ENCODE results near the gene NEK9.
"Not testable (repeated sequence)": the region's sequence is repeated elsewhere in the genome, so short reads cannot be mapped to it uniquely, and the experiment has no call there.

Gene NEK9

DNA sequence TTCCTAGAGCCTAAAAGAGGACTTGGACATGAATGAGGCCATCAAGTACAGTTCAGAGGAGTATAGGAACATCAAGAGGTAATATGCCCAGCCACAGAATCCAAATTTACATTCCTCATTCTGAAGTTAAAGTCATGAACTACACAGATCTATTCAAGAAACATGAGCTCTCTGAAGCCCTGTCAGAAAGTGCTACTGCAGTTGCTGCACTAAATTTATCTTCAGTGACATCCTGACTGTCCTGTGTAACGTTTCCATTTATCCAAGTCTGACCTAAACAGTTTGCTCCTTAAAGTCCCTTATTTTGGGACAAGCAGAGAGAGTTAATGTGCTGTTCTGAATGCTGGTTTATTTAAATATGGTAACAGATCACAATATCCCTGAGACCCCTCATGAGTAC lies 28.2 kb downstream of the NEK9 start:
- no peak for FAIRE-seq

DNA sequence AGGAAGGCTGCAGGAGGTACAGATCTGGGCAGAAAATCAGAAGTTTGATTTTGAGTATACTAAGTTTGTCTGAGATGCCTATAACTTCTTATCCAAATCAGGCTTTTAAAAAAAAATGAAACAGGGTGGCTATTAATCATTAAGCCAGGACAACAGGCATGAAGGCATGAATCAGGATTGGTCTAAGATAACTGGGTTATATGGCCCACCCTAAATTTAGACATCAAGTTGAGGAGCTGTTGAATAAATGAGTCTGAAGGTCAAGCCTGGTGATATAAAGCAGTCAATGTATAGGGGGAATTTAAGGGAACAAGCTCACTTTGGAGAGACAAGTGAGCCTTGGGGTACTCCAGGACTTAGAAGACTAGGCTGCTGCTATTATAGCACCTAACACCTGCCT lies 28.6 kb downstream of the NEK9 start:
- no peak for FAIRE-seq

DNA sequence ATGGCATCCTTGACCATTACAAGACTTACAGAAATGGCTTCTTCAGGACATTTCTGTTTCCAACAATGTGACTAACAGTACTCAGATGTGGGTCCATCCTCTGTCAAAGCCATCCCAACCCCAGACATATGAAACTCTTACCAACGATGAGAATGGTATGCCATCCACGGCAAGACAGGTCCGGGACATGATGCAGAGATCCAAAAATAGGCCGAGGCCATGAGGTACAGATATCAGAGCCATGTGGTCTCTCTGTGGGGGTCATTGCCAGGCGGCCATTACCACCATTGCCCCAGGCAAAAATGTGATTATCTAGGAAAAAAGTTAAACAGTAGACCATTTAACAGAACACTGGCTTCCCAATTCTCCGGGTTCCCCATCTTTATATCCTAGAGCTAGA lies 29.9 kb downstream of the NEK9 start:
- no peak for FAIRE-seq

DNA sequence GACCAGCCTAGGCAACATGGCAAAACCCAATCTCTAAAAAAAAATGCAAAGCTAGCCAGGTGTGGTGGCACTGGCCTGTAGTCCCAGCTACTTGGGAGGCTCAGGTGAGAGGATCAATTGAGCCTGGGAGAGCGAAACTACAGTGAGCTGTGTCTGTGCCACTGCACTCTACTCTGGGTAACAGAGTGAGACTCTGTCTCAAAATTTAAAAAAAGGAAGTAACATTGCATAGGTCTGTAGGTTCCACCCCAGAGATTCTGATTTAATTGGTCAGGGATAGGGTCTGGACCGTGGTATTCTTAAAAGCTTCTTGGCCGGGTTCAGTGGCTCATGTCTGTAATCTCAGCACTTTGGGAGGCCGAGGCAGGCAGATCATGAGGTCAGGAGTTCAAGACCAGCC lies 31.2 kb downstream of the NEK9 start:
- no peak for FAIRE-seq

DNA sequence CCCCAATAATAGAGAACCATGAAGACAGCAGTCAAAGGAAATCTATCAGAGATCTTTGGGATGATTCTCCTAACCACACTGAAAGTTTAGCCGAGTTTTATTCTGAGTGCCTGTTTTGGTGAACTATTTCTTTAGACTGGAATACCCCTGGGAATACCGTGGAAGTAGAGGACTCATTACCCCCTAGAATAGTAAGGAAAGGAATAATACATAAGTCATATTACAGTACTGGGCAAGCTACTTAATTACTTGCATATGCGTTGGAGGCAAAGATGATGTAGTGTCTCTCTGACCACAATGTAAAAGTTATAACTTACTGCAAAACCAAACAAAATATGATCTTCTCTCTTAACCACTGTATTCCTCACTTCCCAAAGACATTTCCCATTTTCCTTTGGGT lies 32.0 kb downstream of the NEK9 start:
- no peak for FAIRE-seq

DNA sequence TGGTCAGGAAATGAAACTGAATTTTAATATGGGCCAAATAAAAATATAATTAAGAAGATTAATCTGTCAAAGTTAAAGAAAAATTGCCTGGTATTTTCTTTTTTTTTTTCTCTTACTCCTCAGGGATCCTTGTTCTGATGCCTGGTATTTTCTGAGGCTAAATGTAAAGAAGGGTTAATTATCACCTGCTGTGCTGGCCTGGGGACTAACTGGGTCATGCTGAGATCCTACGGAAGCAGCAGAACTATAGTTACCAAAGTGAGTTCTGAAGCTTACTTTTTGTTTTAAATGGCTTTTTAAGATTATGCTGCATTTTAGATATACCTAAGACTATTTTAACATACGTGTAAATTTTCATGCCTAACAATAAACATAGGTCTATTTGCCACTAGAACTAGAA lies 34.1 kb downstream of the NEK9 start:
- FAIRE-seq = no peak

DNA sequence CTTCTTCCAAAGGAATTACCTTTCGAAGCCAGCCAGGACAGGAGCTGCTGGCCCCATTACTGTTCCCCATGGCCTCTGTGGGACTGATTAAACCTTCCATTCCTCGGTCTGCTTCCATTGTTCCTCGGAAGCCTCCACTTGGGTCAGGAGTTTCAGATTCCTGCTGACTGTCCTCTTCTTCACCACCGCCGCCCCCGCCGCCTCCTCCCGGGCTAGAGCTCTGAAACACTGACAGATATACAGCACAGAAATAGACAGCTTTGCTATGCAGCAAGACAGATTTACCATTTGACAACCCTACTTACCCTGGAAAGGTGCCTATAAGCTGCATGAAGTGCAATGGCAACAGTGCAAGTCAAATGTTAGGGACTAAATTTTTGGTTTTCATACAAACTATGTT lies 35.6 kb downstream of the NEK9 start:
- no peak for FAIRE-seq

DNA sequence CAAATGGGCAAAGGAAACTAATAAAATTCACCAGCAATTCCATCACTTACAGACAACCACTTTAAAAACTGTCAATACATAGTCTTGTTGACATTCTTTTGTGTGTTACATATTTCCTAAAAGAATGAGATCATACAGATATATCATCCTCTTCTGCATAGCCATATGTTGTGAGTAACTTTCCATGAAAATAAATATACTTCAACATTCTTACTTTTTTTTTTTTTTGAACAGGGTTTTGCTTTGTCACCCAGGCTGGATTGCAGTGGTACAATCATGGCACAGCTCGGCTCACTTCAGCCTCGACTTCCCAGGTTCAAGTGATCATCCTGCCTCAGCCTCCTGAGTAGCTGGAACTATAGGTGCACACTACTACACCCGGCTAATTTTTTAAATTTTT lies 36.5 kb downstream of the NEK9 start:
- no peak for FAIRE-seq

DNA sequence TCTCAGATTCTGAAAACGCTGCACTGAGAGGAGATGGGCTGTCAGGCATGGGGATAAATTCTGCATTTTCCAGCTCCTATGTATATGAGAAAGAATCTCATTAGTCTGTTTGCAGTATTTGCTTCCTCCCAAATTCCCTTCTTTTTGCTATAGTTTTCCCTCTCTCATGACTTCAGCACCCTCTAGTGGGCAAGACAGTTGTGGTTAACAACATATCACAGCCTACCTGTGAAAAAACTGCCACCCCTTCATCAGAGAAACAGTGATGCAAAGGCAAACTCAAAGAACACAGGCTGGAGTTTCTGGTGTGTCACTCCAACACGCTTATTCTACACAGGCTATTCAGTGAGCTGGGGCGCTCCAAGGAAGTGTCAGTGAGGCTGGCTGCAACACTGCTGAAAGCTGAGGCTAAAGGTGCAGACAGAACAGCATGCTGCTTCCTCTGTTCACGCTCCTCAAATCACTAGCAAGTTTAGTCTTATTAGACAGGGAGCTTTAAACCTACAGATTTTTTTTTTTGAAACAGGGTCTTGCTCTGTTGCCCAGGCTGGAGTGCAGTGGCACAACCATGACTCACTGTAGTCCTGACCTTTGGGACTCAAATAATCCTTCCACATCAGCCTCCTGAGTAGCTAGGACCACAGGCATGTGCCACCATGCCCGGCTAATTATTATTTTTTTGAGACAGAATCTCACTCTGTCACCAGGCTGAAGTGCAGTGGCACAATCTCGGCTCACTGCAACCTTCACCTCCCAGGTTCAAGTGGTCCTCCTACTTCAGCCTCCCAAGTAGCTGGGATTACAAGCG lies 38.1 kb downstream of the NEK9 start:
- FAIRE-seq = peak; percentile 92

DNA sequence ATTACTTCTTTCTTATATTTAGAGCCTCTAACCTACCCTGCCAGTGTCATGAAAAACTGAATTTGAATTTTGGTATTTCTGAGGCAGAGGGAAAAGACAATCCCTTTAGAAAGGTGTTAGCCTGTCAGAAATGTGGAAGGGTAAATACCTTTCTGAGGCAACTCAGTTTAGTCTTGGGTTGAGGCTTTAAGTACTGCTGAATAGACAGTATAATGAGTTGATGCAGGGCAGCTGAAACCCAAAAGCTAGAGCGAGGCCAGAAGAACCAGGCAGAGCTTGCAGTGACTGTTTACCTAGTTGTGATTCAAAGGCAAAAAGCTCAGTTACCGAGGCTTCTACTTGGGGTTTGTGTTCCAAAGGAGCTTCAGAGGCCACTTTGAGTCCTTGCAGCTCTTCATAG lies 38.7 kb downstream of the NEK9 start:
- FAIRE-seq = no peak

DNA sequence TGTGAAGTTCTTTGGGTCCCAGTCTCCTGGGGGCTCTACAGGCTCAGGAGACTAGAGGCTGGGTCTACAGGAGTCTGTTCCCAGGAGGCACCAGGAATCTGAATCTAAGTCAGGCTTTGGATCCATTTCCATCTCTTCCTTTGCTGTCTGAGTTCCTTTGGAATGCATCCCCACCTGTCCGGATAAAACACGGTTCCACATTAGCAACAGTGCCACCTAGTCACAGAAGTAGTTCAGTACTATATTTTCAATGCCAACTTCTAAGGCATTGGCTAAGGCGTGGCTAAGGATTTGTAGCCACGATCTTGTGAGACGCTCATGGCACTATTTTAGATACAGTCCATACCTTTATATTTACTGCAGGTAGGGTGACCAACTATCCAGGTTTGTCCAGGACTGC lies 42.3 kb downstream of the NEK9 start:
- no peak for FAIRE-seq

DNA sequence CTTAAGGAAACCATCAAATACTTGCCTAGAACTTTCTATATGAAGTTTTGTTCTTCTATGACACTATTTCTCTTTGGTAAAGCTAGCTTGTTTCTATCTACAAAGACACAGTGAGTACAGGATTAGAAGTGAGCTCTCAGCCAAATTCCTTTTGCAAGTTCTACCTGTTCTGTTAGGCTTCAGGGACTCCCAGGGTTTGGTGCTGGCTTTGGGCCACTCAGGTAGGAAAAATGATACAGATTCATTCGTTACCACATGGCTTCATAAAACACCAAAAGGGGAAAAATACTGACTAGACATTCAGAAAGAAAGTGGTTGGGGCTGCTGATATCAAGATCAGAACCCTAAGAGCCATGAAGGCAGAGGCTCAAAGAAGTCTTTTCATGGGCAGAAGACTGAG lies 43.6 kb downstream of the NEK9 start:
- FAIRE-seq = no peak

DNA sequence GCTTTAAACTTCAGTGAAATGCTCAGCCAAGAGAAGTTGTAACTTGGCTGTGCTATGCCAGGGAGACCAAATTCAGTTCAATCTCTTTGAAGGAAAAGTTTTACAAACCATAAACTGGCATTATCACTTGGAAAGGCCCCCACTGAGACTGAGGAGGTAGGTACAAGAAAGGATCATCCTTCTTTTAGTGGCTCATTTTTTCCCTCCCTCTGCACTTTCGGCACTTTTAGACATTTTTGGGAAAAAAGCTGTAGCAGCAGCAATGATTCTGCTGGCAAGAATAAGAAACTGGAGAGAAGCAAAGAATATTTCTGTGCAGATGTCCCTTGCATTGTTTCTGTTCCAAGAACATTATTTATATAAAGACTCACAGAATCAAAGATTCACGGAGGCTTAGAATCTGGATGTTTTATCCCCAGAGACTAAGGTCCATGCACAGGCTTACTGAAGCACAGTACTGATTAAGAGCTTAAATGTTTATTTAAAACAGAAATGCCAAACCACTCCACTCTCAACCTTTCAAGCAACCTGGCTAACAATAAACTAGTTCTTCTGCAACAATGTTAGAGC lies 45.1 kb downstream of the NEK9 start:
- FAIRE-seq = no peak

DNA sequence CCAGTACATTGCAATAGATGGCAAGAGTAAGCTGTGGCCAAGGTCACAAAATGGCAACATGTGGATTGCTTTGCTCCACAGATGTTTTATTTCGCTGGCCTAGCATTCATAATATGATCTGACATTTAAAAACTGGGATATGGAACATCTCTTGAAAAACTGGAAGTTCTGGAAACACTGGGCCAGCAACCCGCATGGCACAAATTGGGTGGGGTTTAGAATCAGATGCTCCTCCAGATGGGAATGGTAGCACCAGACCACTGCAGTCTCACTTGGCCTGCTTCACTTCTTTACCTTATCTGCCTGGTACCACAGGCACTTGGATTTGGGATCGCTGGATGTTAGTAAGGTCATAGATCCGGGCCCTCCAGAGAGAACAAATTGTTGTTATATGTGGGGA lies 47.3 kb downstream of the NEK9 start:
- no peak for FAIRE-seq

DNA sequence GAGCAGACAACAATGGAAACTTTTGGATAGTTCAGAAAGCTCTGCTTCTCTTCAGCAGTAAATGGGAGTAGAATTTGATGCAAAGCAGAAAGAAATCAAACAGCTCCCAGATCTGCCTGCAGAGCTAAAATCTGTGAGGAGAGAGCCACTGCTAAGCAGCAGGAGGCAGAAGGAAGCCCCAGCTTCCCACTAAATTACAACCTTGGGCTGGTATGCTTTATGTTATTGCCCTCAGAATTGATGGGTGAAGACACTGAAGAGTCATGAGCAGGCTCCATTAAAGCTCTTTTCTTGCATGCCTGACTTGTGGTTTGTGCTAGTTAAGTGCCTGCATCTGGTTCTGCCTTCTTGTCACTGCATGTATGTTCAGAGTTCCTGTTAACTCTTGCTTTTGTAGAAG lies 49.1 kb downstream of the NEK9 start:
- FAIRE-seq = no peak

DNA sequence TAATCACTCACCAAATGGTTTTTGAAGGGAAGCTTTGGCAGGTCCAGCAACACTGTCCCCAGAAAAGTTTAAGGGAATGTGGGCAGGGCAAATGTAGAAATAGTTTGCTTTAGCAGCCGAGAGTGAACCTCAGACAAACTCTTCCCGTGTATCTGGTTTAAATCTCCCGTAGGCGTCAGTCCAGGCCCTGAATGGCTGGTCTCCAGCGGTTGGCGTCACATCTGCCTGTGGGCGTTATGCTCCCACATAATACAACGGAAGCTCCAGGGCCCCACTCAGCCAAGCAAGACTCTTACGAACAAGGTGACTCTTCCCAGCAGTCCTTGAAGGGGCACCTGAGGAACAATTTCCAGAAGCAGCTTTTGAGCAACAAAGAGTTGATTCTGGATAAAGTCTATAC lies 56.5 kb downstream of the NEK9 start:
- FAIRE-seq = no peak

DNA sequence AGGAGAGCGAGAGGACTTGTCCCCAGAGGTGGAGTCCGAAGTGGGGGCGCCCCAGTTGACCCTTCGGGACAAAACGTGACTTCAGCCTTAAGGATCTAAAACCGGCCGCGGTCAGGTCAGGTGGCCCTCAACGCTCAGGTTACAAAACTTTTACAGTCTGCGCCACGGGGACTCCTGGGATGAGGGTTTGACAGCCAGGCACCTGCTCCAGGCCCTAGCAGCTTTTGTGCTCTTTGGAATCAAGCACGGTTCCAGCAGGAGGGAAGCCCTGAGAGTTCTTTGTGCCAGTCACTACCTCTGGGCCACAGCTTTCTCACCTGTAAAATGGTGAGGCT lies 57.1 kb downstream of the NEK9 start:
- no peak for FAIRE-seq

DNA sequence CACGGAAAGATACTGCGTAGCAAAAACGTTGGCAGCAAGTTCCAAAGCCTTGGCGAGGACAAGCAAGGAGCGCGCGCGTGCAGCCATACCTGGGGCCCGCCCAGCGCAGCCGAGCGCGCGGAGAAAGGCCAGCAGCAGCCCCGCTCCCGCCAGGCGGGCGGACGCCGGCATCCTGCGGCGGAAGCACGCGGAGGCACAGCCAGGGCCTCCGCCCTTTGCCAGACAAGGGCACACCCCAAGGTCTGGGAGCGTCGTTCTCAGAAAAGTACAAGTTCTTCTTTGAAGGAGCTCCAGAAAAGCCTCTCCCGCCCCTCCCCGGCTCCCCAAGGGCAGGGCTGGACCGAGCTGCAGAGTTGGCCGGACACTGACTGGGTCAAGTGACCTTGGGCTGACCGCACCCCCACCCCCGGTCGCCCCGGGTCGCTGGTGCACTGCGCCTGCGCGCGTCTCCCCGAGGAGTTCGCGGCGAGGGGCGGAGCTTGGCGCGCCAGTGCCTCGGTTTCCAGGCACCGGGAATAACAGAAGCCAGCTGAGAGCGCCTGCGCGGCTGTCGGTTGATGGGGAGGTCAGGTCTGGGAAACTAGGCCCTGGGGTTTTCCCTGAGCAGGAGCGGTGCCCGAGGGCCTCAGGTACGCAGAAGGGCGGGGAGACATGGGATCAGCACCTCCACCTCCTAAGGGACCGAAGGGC lies 57.6 kb downstream of the NEK9 start, which contains the start of gene ZC2HC1C:
Gene ZC2HC1C, plus strand, starts transcription at position 521 of the 690 bp plus-strand sequence. CDS start 933 bp downstream, outside the sequence.
- FAIRE-seq = no peak

DNA sequence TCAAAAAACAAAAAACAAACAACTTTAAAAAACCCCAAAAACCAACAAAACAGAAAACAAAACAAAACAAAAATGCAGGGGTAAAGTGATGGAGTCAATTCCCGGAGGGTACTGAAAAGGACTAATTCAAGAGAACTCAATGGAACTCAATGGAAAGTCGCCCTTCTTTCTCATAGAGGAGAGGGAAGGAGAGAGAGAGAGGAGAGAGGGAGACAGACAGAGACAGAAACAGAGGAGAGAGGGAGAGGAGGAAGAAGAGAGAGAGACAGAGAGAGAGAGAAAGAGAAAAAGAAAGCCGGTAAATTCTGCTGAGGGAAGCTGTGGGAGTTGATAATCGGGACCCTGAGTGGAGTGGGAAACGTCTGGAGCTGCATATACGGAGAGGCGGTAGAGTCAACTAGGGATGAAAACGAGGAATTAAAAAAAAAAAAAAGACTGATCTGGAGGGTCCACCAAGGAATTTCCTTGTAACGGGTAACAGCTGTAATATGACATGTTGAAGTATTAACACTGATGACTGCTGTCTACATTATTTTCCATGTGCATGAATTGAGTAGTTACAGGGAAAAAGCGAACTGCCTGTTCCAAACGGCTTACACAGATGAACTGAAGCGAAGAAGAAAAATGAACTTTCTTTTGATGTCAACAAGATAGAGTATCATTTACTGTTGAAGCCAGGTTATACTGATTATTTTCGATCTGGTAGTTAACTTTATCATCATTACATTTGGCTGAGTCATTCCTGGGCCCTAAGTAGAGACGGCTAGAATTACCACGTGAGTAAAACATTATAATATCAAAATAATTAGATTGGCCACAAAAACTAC lies 58.3 kb downstream of the NEK9 start:
- FAIRE-seq = no peak

DNA sequence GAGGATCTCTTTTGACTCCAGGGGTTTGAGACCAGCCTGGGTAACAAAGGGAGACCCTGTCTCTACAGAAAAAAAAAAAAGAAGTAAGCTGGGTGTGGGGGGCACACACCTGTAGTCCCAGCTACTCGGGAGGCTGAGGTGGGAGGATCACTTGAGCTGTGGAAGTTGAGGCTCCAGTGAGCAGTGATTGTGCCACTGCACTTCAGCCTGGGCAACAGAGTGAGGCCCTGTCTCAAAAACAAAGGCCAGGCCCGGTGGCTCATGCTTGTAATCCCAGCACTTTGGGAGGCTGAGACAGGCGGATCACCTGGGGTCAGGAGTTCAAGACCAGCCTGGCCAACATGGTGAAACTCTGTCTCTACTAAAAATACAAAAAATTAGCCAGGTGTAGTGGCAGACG lies 59.1 kb downstream of the NEK9 start:
- not testable (repeated sequence) for FAIRE-seq

DNA sequence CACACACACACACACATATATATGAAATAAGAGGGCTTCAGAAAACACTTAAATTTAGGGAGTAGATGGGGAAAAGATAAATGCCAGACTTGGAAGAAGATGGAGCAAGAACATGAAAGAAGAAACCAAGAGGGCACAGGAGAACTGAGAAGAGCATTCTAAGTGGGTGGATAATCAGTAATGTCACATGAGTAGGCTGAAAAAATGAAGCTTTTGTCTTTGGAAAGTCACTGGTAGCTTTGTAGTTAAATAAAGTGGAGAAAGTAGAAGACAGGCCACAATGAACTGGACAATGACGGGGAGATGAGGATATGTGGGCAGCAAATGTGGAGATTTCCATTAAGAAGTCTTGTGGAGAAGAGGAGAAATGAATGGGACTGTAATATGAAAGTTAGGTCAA lies 59.6 kb downstream of the NEK9 start:
- no peak for FAIRE-seq

DNA sequence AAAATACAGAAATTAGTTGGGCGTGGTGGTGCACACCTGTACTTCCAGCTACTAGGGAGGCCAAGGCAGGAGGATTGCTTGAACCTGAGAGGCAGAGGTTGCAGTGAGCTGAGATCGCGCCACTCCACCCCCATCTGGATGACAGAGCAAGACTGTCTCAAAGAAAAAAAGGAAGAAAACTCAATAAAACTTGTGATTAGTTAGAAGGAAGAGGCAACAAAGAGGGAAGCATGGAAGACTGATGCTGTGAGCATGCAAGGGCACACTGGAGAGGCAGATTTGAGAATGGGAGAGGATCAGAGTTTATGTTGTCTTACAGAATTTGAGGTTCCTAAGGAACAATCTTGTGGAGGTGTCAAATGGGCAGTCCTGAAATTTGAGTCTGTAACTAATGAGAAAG lies 60.2 kb downstream of the NEK9 start:
- FAIRE-seq = no peak

DNA sequence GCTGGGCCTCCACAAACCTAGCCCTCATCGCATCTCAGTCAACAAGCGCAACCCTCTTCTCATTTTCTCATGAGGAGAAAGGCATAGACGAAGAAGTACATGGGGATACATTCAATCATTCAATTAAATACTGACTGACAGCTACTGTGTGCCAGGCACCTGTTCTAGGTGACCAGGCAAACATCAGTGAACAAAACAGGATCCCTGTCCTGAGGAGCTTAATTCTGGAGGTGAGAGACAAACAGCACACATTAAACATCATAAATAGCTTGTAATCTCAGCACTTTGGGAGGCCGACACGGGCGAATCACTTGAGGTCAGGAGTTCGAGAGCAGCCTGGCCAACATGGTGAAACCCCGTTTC lies 62.7 kb downstream of the NEK9 start:
- FAIRE-seq = no peak
